DMS 273 treated with DMSO at 0.1 percent for 48 hours (cell line): ENCODE data around the gene LPCAT3.

ENCODE experiments used
- DNase-seq: peaks from one replicate; lab custom pipeline; 2025; lab: John Stamatoyannopoulos, UW

LPCAT3 gene

DNA sequence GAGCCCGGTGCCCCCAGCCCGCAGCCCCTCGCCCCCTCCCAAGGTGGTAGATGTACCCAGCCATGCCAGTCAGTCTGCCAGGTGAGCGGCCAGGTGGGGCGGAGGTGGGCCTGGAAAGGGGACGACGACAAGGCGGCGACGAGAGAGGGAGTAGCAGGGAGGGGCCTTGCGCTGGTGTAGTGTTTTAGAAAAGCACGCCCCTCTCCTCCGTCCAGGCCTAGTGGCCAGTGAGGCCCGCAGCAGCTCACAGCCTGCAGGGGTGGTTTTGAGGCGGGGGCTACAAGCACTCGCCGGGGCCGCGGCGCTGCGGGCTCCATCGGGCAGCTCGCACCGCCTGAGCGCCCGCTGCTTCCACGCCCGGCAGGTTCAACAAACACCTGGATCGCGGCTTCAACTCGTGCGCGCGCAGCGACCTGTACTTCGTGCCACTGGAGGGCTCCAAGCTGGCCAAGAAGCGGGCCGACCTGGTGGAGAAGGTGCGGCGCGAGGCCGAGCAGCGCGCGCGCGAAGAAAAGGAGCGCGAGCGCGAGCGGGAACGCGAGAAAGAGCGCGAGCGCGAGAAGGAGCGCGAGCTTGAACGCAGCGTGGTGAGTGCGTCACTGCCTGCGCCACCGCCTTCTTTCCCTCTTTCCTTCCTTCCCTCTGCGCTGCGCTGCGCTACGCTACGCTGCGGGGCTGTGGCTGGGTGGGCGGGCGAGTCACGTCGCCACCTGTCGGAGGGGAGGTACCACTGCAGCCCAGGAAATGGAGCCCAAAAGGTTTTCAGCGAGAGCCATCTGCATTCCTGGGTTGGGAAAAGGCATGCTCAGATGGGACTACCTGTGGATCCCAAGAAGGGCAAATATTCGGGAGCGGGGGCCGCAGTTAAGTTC, 80.6 kb downstream of the LPCAT3 start:
- peak; percentile 77 for DNase-seq

DNA sequence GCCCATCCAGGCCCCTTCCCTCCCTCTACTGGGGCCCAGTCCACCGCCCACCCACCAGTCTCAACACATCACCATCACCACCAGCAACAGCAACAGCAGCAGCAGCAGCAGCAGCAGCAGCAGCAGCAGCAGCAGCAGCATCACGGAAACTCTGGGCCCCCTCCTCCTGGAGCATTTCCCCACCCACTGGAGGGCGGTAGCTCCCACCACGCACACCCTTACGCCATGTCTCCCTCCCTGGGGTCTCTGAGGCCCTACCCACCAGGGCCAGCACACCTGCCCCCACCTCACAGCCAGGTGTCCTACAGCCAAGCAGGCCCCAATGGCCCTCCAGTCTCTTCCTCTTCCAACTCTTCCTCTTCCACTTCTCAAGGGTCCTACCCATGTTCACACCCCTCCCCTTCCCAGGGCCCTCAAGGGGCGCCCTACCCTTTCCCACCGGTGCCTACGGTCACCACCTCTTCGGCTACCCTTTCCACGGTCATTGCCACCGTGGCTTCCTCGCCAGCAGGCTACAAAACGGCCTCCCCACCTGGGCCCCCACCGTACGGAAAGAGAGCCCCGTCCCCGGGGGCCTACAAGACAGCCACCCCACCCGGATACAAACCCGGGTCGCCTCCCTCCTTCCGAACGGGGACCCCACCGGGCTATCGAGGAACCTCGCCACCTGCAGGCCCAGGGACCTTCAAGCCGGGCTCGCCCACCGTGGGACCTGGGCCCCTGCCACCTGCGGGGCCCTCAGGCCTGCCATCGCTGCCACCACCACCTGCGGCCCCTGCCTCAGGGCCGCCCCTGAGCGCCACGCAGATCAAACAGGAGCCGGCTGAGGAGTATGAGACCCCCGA, 81.4 kb downstream of the LPCAT3 start:
- DNase-seq: no peak

DNA sequence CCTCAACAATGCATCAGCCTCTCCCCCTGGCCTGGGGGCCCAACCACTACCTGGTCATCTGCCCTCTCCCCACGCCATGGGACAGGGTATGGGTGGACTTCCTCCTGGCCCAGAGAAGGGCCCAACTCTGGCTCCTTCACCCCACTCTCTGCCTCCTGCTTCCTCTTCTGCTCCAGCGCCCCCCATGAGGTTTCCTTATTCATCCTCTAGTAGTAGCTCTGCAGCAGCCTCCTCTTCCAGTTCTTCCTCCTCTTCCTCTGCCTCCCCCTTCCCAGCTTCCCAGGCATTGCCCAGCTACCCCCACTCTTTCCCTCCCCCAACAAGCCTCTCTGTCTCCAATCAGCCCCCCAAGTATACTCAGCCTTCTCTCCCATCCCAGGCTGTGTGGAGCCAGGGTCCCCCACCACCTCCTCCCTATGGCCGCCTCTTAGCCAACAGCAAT, 82.1 kb downstream of the LPCAT3 start:
- no peak for DNase-seq

DNA sequence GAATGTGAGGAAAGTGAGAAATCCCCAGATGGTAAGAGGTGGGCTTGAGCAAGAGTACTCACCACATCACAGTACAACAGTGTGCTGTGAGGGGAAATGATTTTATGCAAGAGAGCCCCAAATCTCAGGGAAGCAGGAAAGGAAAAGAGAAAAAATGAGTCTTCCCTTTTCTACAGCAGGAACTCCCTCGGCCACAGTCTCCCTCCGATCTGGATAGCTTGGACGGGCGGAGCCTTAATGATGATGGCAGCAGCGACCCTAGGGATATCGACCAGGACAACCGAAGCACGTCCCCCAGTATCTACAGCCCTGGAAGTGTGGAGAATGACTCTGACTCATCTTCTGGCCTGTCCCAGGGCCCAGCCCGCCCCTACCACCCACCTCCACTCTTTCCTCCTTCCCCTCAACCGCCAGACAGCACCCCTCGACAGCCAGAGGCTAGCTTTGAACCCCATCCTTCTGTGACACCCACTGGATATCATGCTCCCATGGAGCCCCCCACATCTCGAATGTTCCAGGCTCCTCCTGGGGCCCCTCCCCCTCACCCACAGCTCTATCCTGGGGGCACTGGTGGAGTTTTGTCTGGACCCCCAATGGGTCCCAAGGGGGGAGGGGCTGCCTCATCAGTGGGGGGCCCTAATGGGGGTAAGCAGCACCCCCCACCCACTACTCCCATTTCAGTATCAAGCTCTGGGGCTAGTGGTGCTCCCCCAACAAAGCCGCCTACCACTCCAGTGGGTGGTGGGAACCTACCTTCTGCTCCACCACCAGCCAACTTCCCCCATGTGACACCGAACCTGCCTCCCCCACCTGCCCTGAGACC, 82.7 kb downstream of the LPCAT3 start:
- no peak for DNase-seq

DNA sequence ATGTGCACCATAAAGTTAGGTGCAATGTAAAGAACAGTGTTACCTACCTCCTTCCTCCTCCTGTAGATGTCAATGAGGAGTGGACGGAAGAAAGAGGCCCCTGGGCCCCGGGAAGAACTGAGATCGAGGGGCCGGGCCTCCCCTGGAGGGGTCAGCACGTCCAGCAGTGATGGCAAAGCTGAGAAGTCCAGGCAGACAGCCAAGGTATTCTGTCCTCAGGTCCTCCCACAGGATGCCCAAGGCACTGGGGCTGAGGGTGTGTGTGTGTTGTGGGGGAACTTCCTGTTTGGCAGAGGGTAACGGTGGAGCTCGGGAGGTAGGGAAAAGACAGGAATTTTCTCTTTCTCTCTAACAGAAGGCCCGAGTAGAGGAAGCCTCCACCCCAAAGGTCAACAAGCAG, 84.2 kb downstream of the LPCAT3 start:
- no peak for DNase-seq

DNA sequence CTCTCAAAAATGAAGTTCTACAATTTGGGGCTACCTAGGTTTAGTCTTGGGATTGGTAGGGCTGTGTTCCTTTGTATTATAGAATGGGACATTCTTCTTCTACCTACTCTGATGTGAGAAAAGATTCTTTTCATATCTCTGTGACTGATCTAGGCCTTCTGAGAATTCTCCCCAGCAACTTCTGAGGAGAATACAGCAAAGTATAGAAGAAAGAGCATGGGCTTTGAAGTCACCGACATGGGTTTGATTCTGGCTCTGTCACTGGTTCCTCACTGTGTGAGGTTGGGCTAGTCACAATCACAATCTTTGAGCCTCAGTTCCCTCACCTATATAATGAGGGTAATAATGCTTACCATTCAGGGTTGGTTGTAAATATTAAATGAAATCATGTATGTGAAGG, 85.5 kb downstream of the LPCAT3 start:
- no peak for DNase-seq

DNA sequence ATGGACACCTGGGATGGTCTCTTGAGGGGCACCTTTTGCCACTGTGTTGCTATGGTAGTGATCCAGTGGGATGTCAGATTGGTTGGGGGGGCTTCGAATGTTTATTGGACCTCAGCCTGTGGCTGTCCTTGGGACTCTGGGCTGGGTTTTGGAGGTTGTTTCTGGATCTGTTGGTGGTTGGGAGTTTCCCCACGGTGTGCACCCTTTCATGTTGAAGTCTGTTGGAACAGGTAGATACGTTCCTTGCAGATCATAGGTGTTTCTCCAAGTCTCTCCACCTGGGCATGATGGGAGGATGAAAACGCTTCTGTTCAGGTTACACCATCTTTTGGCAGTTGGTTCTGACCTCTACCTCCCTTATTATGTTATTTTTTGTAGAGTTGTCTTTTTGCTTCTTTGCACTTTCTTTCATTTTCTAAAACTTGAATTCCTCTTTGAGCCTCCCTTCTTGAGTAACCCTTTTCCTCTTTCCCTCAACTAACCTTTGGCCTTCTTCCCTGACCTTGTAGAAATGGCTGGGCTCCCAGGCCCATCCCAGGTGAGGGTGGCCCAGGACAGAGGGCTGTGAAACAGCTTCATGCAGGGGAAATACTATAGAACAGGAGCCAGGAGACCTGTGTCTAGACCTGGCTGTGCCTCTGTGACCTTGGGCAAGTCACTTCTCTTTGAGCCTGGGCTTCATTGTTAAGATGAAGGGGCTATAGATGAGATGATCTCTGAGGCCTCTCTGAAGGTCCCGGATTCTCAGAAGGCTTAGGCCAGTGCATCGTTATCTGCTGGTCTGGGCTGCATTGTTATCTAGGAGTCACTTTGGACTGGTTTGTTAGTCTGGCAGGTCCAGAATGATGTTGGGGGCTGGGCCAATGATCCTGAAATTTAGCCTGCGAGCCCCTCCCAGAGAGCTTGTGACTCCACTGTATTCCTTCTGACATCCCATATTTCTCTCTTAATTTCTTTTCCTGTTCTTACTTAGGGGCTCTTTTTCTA, 88.5 kb downstream of the LPCAT3 start:
- DNase-seq: no peak

DNA sequence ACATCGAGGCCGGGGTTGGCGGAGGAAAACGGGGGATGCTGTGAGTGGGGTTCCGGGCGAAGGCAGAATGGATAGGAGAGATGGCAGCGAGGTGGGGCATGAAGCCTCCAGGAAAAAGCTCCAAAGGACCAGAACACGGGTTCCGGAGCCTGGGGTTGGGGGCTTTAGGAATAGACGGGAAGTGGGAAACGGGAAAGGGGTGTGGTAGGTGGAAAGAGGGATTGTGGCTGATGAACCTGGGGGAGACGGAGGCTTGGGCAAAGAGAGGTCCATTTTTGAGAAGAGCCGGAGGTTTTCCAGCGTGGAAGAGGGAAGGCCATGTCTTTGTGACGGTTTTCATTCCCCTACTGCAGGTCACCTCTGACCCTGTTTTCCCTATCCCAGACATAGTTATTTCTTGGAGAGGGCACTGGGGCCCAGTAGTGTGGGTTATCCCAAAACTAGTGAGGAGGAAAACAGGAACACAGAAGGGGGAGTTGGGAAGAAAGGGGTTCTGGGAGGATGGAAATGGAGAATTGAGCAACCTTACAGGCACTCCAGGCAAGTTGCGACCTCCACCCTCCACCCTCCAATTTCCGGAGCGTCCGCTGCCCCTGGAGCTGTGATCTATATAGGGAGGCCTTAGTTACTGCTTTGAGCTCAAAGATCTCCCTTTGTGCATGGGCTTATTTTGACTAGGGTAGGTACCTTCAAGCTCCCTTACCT, 89.4 kb downstream of the LPCAT3 start:
- DNase-seq: no peak

DNA sequence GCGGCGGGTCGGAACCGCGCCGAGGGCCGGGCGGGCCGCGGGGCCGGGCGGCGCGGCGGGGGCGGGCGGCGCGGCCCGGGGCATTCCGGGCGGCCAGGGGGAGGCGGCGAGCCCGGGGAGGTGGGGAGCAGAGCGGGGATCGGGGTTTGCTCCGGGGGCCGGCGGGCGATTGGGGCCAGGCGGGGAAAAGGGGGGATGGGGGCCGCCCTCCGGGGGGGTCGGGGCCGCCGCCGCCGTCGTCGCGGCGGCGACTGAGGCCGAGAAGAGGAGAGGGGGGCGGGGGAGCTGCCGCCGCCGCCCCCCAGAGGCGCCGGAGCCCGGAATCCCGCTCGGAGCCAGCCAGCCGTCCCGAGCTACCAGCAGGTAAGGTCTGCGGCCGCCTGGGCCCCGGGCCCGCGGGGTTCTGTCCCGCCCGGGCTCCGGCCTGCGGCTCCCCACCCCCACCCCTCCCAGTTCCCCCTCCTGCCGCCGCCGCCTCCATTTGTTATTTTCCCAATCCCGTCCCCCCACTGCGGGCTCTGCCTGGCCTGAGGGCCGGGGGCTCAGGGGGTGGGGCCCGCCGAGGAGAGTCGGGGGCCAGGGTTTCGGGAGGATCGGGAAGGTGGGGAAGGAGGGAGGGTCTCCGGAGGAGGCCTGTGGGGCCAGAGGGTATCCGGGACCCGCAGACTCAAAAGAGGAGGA, 90.1 kb downstream of the LPCAT3 start:
- DNase-seq: no peak

DNA sequence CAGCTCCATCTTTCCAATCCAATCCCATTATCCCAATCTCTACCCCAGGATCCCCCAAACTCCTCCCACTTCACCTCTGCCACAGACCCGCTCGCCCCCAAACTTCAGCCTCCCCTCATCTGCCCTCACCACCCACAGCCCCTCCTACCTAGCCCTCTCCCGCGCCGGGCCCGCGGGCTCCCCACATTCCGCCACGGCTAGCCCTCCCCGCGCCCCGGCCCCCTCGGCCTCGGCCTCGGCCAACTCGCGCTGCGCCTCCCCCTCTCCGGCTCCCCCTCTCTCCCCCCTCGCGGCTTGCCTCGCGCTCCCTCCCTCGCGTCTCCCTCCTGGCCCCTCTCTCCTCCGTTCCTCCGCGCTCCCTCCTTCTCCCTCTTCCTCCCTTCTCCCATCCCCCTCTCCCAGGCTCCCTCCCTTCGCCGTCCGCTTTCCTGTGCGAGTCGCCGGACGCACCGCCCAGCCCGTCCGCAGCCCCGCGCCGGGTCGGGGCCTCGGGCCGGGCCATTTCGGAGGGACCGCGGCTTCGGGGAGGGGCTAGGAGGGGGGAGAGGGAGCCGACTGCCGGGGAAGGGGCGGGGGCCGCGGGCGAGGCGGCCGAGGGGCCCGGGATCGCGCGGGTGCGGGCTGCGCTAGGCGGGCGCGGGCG, 90.8 kb downstream of the LPCAT3 start, which contains the start of gene ATN1:
Gene ATN1, plus strand, starts transcription at position 581 of the 643 bp plus-strand sequence. CDS start 6,043 bp downstream, outside the sequence.
- no peak for DNase-seq
